Kidney epithelial cell (primary cell): ENCODE measurements around the gene VWCE. TPM values are rescaled to one million over a fixed set of nuclear protein-coding genes. Genes with fewer than 3 reads are reported as not detected.

Source experiments
- DNase-seq: peaks from one replicate; pipeline ENCODE4 v3.0.0-alpha.2; 2010; ENCODE audit warnings: low read depth
- H3K27me3 ChIP-seq: 2 replicates; pipeline ENCODE4 v1.6.0; 2011; ENCODE audit warnings: low read length; ENCODE audit not compliant: control insufficient read depth, insufficient read depth
- H3K36me3 ChIP-seq: 2 replicates; pipeline ENCODE4 v1.5.1; 2011; ENCODE audit warnings: low read length; ENCODE audit not compliant: control insufficient read depth, insufficient read depth
- H3K4me3 ChIP-seq: 2 replicates; pipeline ENCODE4 v1.5.1; 2011; ENCODE audit warnings: low read depth, mild to moderate bottlenecking, control low read depth, low read length
- total RNA-seq: library from RNA; depleted of rRNA; stranded (reverse); fragments of >200 nt; gene quantifications from 2 replicates; pipeline ENCODE4 v1.2.3, GENCODE V29; 2015
- TF ChIP-seq, protein P1 (sequence below): IDR thresholded peaks from 2 replicates; pipeline ENCODE4 v1.5.1; 2011; ENCODE audit warnings: mild to moderate bottlenecking, moderate library complexity, low read length, control low read depth, inconsistent platforms; ENCODE audit not compliant: insufficient read depth, poor library complexity, severe bottlenecking

VWCE gene, protein sequence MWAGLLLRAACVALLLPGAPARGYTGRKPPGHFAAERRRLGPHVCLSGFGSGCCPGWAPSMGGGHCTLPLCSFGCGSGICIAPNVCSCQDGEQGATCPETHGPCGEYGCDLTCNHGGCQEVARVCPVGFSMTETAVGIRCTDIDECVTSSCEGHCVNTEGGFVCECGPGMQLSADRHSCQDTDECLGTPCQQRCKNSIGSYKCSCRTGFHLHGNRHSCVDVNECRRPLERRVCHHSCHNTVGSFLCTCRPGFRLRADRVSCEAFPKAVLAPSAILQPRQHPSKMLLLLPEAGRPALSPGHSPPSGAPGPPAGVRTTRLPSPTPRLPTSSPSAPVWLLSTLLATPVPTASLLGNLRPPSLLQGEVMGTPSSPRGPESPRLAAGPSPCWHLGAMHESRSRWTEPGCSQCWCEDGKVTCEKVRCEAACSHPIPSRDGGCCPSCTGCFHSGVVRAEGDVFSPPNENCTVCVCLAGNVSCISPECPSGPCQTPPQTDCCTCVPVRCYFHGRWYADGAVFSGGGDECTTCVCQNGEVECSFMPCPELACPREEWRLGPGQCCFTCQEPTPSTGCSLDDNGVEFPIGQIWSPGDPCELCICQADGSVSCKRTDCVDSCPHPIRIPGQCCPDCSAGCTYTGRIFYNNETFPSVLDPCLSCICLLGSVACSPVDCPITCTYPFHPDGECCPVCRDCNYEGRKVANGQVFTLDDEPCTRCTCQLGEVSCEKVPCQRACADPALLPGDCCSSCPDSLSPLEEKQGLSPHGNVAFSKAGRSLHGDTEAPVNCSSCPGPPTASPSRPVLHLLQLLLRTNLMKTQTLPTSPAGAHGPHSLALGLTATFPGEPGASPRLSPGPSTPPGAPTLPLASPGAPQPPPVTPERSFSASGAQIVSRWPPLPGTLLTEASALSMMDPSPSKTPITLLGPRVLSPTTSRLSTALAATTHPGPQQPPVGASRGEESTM
- total RNA-seq, result 4.2 and 8.3 TPM in 2 replicates

DNA sequence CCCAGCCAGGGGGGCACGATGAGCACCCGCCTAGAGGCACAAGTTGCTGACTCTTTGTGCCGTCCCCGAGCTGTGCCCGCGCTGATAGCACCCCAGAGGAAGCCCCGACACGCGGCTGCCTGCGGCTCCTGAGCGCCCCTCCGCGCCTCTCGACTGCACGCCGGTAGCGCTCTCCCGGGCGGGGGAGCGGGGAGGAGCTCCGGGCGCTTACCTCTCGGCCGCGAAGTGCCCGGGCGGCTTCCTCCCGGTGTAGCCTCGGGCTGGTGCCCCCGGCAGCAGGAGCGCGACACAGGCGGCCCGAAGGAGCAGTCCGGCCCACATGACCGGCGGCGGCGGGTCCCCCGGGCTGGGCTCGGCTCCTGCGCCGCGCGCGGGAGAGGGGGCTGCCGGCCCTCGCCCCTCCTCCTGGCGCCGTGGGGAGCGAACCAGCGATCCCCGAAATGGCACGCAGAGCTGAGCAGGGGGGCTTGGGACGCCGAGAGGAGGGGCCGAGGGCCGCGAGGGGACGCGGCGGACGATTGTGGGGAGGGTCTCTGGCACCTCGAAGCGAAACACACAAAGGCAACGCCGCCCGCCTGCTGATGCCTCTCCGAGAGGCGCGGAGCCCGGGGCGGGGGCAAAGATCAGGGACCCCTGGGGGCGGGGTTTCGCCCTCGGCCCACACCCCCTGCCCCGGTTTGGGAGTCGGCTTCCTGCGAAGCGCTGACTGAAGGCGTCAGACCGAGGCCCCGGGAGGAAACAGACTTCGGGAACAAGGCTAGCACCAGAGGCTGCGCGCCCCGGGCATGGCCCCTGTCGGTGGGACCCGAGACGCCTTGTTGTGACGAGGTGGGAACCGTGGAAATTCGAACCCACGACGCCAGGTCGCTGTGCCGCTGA, at the start of gene VWCE:
Gene VWCE, minus strand, starts transcription at position 600 of the 879 bp plus-strand sequence. Its CDS starts 279 bp downstream, at position 321.
- TF ChIP-seq, protein P1, sequence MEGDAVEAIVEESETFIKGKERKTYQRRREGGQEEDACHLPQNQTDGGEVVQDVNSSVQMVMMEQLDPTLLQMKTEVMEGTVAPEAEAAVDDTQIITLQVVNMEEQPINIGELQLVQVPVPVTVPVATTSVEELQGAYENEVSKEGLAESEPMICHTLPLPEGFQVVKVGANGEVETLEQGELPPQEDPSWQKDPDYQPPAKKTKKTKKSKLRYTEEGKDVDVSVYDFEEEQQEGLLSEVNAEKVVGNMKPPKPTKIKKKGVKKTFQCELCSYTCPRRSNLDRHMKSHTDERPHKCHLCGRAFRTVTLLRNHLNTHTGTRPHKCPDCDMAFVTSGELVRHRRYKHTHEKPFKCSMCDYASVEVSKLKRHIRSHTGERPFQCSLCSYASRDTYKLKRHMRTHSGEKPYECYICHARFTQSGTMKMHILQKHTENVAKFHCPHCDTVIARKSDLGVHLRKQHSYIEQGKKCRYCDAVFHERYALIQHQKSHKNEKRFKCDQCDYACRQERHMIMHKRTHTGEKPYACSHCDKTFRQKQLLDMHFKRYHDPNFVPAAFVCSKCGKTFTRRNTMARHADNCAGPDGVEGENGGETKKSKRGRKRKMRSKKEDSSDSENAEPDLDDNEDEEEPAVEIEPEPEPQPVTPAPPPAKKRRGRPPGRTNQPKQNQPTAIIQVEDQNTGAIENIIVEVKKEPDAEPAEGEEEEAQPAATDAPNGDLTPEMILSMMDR, result peak; percentile 39
- peak within 1 kb of the TSS; percentile 36 for H3K4me3 ChIP-seq
- no peaks in the 10 kb centered on the region for H3K36me3 ChIP-seq
- H3K27me3 ChIP-seq, result peaks cover 14% of the 10 kb centered on the region
- no peak for DNase-seq

DNA sequence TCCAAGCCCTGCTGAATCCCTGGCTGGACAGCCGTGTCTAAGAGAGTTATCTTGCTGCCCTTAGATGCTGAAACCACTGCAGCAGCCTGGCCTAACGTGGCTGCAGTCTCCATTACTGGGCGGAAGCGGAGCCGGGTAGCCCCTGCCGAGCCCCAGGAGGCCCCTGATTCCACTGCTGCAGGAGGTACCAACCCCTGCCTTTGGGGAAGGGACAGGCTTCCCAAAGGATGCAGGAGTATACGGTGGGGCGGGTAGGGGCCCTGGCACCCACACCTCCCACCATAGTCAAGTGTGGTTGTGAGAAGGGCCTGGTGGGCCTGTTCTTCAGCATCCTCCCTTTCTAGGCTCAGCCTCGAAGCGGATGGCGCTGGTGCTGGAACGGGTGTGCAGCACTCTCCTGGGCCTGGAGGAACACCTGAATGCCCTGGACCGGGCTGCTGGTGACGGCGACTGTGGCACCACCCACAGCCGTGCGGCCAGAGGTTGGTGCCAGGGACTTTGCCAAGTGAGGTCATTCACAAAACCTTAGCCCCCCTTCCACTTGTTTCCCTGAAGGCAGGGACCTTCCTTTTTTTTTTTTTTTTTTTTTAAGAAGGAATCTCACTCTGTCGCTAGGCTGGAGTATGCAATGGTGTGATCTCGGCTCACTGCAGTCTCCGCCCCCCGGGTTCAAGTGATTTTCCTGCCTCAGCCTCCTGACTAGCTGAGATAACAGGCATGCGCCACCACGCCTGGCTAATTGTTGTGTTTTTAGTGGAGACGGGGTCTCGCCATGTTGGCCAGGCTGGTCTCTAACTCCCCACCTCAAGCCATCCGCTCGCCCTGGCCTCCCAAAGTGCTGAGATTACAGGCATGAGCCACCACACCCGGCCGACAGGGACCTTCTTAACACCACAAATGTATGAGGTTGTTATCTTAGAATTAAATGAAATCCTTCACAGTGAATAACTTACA, 49.0 kb upstream of the VWCE start:
- no peaks in the 10 kb centered on the region for H3K27me3 ChIP-seq
- no peak for DNase-seq
- H3K4me3 ChIP-seq, result no peak overlapping the region
- TF ChIP-seq, protein P1, result no peak
- H3K36me3 ChIP-seq, result no peaks in the 10 kb centered on the region

DNA sequence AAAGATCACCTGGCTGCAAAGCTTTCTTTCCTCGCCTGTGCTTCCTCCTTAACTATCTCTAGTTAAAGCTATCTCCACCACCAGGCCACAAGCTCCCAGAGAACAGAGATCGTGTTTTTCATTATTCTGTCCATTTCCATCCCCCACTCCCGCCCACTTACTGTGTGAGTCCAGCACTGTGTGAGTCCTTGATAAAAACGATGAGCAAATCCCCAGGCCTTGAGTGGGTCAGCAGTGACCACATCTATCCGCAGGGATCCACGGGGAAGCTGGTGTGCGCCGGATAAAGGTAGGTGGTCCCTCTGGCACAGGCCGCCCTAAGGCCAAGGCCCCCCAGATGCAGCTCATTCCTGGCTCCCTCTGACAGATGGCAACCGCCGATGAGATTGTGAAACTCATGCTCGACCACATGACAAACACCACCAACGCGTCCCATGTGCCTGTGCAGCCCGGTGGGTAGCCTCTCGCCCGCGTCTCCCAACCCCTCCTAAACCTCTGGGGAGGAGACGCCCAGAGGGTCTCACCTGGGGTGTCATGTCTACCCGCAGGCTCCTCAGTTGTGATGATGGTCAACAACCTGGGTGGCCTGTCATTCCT, 47.2 kb upstream of the VWCE start:
- H3K27me3 ChIP-seq, result no peaks in the 10 kb centered on the region
- no peak overlapping the region for H3K4me3 ChIP-seq
- no peaks in the 10 kb centered on the region for H3K36me3 ChIP-seq
- DNase-seq, result no peak
- TF ChIP-seq, protein P1, result no peak

DNA sequence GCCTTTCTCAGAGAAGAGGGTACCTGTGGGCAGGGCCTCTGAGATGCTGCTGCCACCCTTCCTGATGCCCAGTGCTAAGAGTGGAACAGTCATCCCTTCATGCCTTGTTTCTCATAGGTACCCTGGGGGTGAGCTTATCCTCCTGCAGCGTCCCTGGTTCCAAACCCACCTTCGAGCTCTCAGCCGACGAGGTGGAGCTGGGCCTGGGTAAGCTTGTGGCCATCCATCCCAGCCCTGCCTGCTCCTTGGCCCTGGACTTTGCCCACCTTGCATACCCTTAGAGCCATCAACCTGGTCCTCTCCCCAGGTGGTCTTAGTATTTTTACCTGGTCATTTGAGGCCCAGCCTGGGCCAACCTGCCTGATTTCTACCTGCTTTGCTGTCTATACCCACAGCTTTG, 46.6 kb upstream of the VWCE start:
- Histone ChIP-seq H3K4me3 (no peak overlapping the region), H3K36me3 (no peaks in the 10 kb centered on the region), H3K27me3 (no peaks in the 10 kb centered on the region)
- DNase-seq, result no peak
- TF ChIP-seq, protein P1, result no peak
